H1 (cell line): ENCODE data around the gene THADA. TPM values are rescaled to one million over a fixed set of nuclear protein-coding genes. Genes with fewer than 3 reads are reported as not detected.

Source experiments
- CTCF ChIA-PET: fragments of 300-600 bp; sonication (Branson Sonifier 250); formaldehyde crosslinking; loops from one replicate; lab custom pipeline; 2021; ENCODE audit not compliant: partially characterized antibody; lab: Charles Lee
- POLR2A ChIA-PET: fragments of 300-600 bp; sonication (Branson Sonifier 250); formaldehyde crosslinking; loops from one replicate; lab custom pipeline; 2021; ENCODE audit warnings: inconsistent platforms; ENCODE audit not compliant: partially characterized antibody; lab: Charles Lee
- DNase-seq, 2 experiments: peaks; one replicate each; pipeline versions ENCODE4 v3.0.0 to v3.0.0-alpha.2; 2010 to 2022; ENCODE audit warnings: low spot score in 2 of 2, low read depth in 1 of 2, mixed read lengths in 1 of 2
- FAIRE-seq: peaks from 2 replicates; lab custom pipeline; 2011; peaks lifted over from hg19 to GRCh38; lab: Jason Lieb, UNC
- H2AFZ ChIP-seq: 2 replicates; pipeline ENCODE4 v1.8.1; 2012; ENCODE audit warnings: low read length, inconsistent platforms
- H2AK5ac ChIP-seq: 2 replicates; pipeline ENCODE4 v1.6.1; 2013; ENCODE audit warnings: low read depth, low read length
- H2BK120ac ChIP-seq: replicated peaks from 2 replicates; pipeline ENCODE3; 2013; ENCODE audit warnings: low read depth, low read length, inconsistent platforms
- H2BK12ac ChIP-seq: 2 replicates; pipeline ENCODE4 v1.6.1; 2013; ENCODE audit warnings: low read depth, low read length
- H2BK15ac ChIP-seq: 2 replicates; pipeline ENCODE4 v1.6.1; 2013; ENCODE audit warnings: low read length
- H2BK20ac ChIP-seq: 2 replicates; pipeline ENCODE4 v1.6.1; 2013; ENCODE audit warnings: low read length
- H2BK5ac ChIP-seq: 2 replicates; pipeline ENCODE4 v1.6.1; 2013; ENCODE audit warnings: low read depth, low read length
- H3K14ac ChIP-seq: 2 replicates; pipeline ENCODE4 v1.6.1; 2013; ENCODE audit warnings: inconsistent platforms; ENCODE audit not compliant: insufficient read length
- H3K18ac ChIP-seq: 2 replicates; pipeline ENCODE4 v1.6.1; 2013; ENCODE audit warnings: low read length; ENCODE audit errors: extremely low read depth
- H3K23ac ChIP-seq: 2 replicates; pipeline ENCODE4 v1.6.1; 2013; ENCODE audit warnings: inconsistent platforms; ENCODE audit not compliant: insufficient read length
- H3K23me2 ChIP-seq: 2 replicates; pipeline ENCODE4 v1.6.1; 2013; ENCODE audit warnings: low read depth, low read length
- H3K27ac ChIP-seq: 2 replicates; pipeline ENCODE4 v1.6.1; 2011; ENCODE audit warnings: low read depth, low read length, inconsistent platforms
- H3K27me3 ChIP-seq, 4 experiments: replicated peaks in 1 of 4; 1 replicate in 1 of 4; 2 replicates in 3 of 4; pipeline versions ENCODE4 v1.6.1 to v1.8.1; 2011 to 2013; ENCODE audit warnings: low read length in 3 of 4, mild to moderate bottlenecking in 3 of 4, inconsistent platforms in 2 of 4, mixed read lengths in 2 of 4, moderate library complexity in 1 of 4; ENCODE audit not compliant: control insufficient read depth in 3 of 4, insufficient read depth in 3 of 4; ENCODE audit errors: extremely low read depth in 1 of 4
- H3K36me3 ChIP-seq, 4 experiments: 2 replicates each; pipeline versions ENCODE4 v1.6.1 to v1.8.1; 2011 to 2013; ENCODE audit warnings: mild to moderate bottlenecking in 4 of 4, low read length in 3 of 4, moderate library complexity in 2 of 4, control low read depth in 1 of 4, inconsistent platforms in 1 of 4; ENCODE audit not compliant: insufficient read depth in 4 of 4, control insufficient read depth in 2 of 4
- H3K4ac ChIP-seq: replicated peaks from 2 replicates; pipeline ENCODE3; 2013; ENCODE audit warnings: low read length, low read depth, mixed read lengths, inconsistent platforms; ENCODE audit not compliant: insufficient read length
- H3K4me1 ChIP-seq, 4 experiments: replicated peaks in 1 of 4; 1 replicate in 1 of 4; 2 replicates in 3 of 4; pipeline versions ENCODE4 v1.6.1 to v1.8.1; 2011 to 2013; ENCODE audit warnings: low read length in 3 of 4, inconsistent platforms in 2 of 4, mixed read lengths in 1 of 4; ENCODE audit not compliant: insufficient read depth in 4 of 4, control insufficient read depth in 3 of 4
- H3K4me2 ChIP-seq, 2 experiments: 2 replicates each; pipeline versions ENCODE4 v1.6.1 to v1.8.1; 2011 to 2013; ENCODE audit warnings: low read depth in 2 of 2, low read length in 2 of 2, control low read depth in 1 of 2, inconsistent platforms in 1 of 2, mild to moderate bottlenecking in 1 of 2; ENCODE audit not compliant: insufficient read depth in 1 of 2
- H3K4me3 ChIP-seq, 4 experiments: fragments of 200-600, 300-600 bp in 1 of 4; sonication (generic), shearing (Covaris generic), sonication (Bioruptor Twin) in 1 of 4; 2 replicates each; pipeline versions ENCODE4 v1.5.1 to v1.8.1; 2011 to 2016; ENCODE audit warnings: low read length in 4 of 4, low read depth in 3 of 4, control low read depth in 2 of 4, inconsistent platforms in 2 of 4, mild to moderate bottlenecking in 2 of 4, mixed read lengths in 1 of 4, moderate library complexity in 1 of 4; ENCODE audit not compliant: insufficient read depth in 2 of 4; ENCODE audit errors: extremely low read depth in 1 of 4
- H3K56ac ChIP-seq: replicated peaks from 2 replicates; pipeline ENCODE3; 2013; ENCODE audit warnings: low read depth, mild to moderate bottlenecking, mixed read lengths, low read length, inconsistent platforms; ENCODE audit not compliant: insufficient read length
- H3K79me1 ChIP-seq: 2 replicates; pipeline ENCODE4 v1.6.1; 2013; ENCODE audit warnings: low read depth, low read length, control low read depth
- H3K79me2 ChIP-seq, 2 experiments: 2 replicates each; pipeline versions ENCODE4 v1.6.1 to v1.8.1; 2012 to 2013; ENCODE audit warnings: low read length in 2 of 2, mild to moderate bottlenecking in 2 of 2, inconsistent platforms in 1 of 2; ENCODE audit not compliant: insufficient read depth in 2 of 2, control insufficient read depth in 1 of 2
- H3K9ac ChIP-seq, 4 experiments: replicated peaks in 1 of 4; 1 replicate in 1 of 4; 2 replicates in 3 of 4; pipeline versions ENCODE4 v1.6.1 to v1.8.1; 2011 to 2013; ENCODE audit warnings: low read depth in 3 of 4, low read length in 3 of 4, control low read depth in 2 of 4, mild to moderate bottlenecking in 2 of 4, moderate library complexity in 2 of 4, inconsistent platforms in 1 of 4; ENCODE audit errors: extremely low read depth in 1 of 4
- H3K9me3 ChIP-seq, 2 experiments: 2 replicates each; pipeline versions ENCODE4 v1.6.1 to v1.8.1; 2012 to 2013; ENCODE audit warnings: mild to moderate bottlenecking in 2 of 2, moderate library complexity in 2 of 2, control low read depth in 1 of 2, inconsistent platforms in 1 of 2, low read depth in 1 of 2, low read length in 1 of 2, mixed read lengths in 1 of 2; ENCODE audit not compliant: insufficient read depth in 2 of 2
- H4K20me1 ChIP-seq, 2 experiments: replicated peaks in 1 of 2; 2 replicates each; pipeline versions ENCODE3 to v1.8.1; 2011 to 2013; ENCODE audit warnings: inconsistent platforms in 2 of 2, low read length in 2 of 2, mild to moderate bottlenecking in 1 of 2; ENCODE audit not compliant: insufficient read depth in 2 of 2, control insufficient read depth in 1 of 2
- H4K5ac ChIP-seq: 2 replicates; pipeline ENCODE4 v1.6.1; 2013; ENCODE audit warnings: low read length, low read depth, mixed read lengths, inconsistent platforms; ENCODE audit not compliant: insufficient read length
- H4K8ac ChIP-seq: 2 replicates; pipeline ENCODE4 v1.8.0; 2013; ENCODE audit warnings: mild to moderate bottlenecking, moderate library complexity, low read length, inconsistent platforms; ENCODE audit not compliant: insufficient read depth; ENCODE audit errors: extremely low read depth
- H4K91ac ChIP-seq: replicated peaks from 2 replicates; pipeline ENCODE3; 2013; ENCODE audit warnings: low read length, mixed read lengths, inconsistent platforms; ENCODE audit not compliant: insufficient read length
- TEAD4 ChIP-seq: IDR thresholded peaks from 2 replicates; pipeline ENCODE4 v1.6.1; 2012; ENCODE audit warnings: low read depth, low read length, inconsistent platforms, mixed read lengths
- WGBS, 2 experiments: shearing (Covaris generic) in 1 of 2; methylation state at CpG; one replicate each; pipeline versions ENCODE4 v1.1.6 to v1.1.7; 2013 to 2015; ENCODE audit warnings: low lambda C conversion rate in 2 of 2, mixed read lengths in 2 of 2, inconsistent platforms in 1 of 2, low coverage in 1 of 2, missing lambda C conversion rate in 1 of 2; ENCODE audit not compliant: insufficient replicate concordance in 2 of 2, insufficient coverage in 1 of 2, insufficient read length in 1 of 2; ENCODE audit errors: extremely low coverage in 1 of 2, missing lambda C conversion rate in 1 of 2; 5-methylcytosine and 5-hydroxymethylcytosine counted together
- polyA plus RNA-seq, 7 experiments: library from polyadenylated mRNA; depleted of rRNA in 3 of 7; stranded (reverse) in 5 of 7; unstranded in 2 of 7; fragments of >200 nt in 5 of 7; fragments of 200-250 nt in 2 of 7; gene quantifications; 1 replicate in 5 of 7; 2 replicates in 1 of 7; 4 replicates in 1 of 7; pipeline versions ENCODE4 v1.2.1 to v1.2.3, GENCODE V29; 2011 to 2013; ENCODE audit warnings: missing spikeins in 2 of 7, mixed read lengths in 2 of 7
- total RNA-seq: library from RNA; stranded (reverse); fragmentation: NEBNext Ultra II Directional; extraction: Animal tissue kit (Norgen Biotek cat#: 25700); gene quantifications from 2 replicates; pipeline ENCODE4 v1.2.1, GENCODE V29; 2021

The THADA gene
- total and polyA plus RNA-seq, 2 of the 8 experiments (the other 6 are each of a cell fraction or from before 2014, with no cell fraction given): 22.4 to 26.8 TPM

- H3K4ac ChIP-seq: peak overlapping the region; percentile 48
- H3K79me2 ChIP-seq: peaks cover 0 to 10% of the 10 kb centered on the region in 2 experiments; a peak in 2 of 4 replicates
- no peaks in the 10 kb centered on the region for H3K79me1 ChIP-seq
- peak overlapping the region; percentile 88; the same call in 1 of the 2 replicates for H2AK5ac ChIP-seq
- DNase-seq: peak; percentile 82 to 92
- H3K27me3 ChIP-seq: no peaks in the 10 kb centered on the region
- peak overlapping the region; percentile 86 for H4K5ac ChIP-seq
- peak overlapping the region; percentile 91 for H3K18ac ChIP-seq
- POLR2A ChIA-PET: interaction anchor here (0.6 to 8.6 kb wide), 12 partner anchors 9 to 244 kb away, joined by 3 to 52 read pairs (median 4); partner anchors contain the start of gene ZFP36L2
- no peak overlapping the region for H3K9ac ChIP-seq
- H3K14ac ChIP-seq: no peak overlapping the region
- no peaks in the 10 kb centered on the region for H3K9me3 ChIP-seq
- H2AFZ ChIP-seq: no peak overlapping the region
- H3K56ac ChIP-seq: peak overlapping the region; percentile 63
- CTCF ChIA-PET: interaction anchor here (1.0 to 7.6 kb wide), 17 partner anchors 10 to 273 kb away, joined by 3 to 101 read pairs (median 6); partner anchors contain the start of gene ZFP36L2
- no peak overlapping the region for H4K8ac ChIP-seq
- peaks cover 0 to 4% of the 10 kb centered on the region in 2 experiments for H4K20me1 ChIP-seq
- H3K27ac ChIP-seq: peak overlapping the region; percentile 62; the same call in 1 of the 2 replicates
- 7% methylated on average over 11 of the region's 11 CpGs; no CpG with 5 or more reads in 1 of the 2 experiments for WGBS, 2 experiments
- peak overlapping the region; percentile 99 for H2BK5ac ChIP-seq
- peak overlapping the region in 2 of 4 experiments; percentile 44 to 83; a peak in 4 of 8 replicates for H3K4me3 ChIP-seq
- peaks cover 20 to 40% (median 29%) of the 10 kb centered on the region in 4 experiments for H3K4me1 ChIP-seq
- FAIRE-seq: no peak
- H2BK12ac ChIP-seq: peak overlapping the region; percentile 88; the same call in 1 of the 2 replicates
- peak overlapping the region; percentile 78 to 80 for H3K4me2 ChIP-seq
- peaks cover 8% of the 10 kb centered on the region for H3K23me2 ChIP-seq
- H3K36me3 ChIP-seq: peaks cover 0 to 6% (median 1%) of the 10 kb centered on the region in 4 experiments; a peak in 1 of 8 replicates
- peak overlapping the region; percentile 3; the same call in 1 of the 2 replicates for H2BK15ac ChIP-seq
- peak overlapping the region; percentile 49 for H2BK120ac ChIP-seq
- H2BK20ac ChIP-seq: peak overlapping the region; percentile 83
- no peak overlapping the region for H3K23ac ChIP-seq
- H4K91ac ChIP-seq: peak overlapping the region; percentile 86
- 0 out of 2 replicates have a peak, but pooled peaks have one; percentile 19 for TF ChIP-seq TEAD4
Measured at GRCh38 chr2:43217228-43218154, 378.3 kb downstream of the THADA start.
